GM21723 (cell line): ENCODE data around the gene LYZL6.

ENCODE experiments used
- ATAC-seq: cut with Tn5 transposase; IDR thresholded peaks from one replicate; pipeline ENCODE4 v1.9.1; 2021; ENCODE audit warnings: mild to moderate bottlenecking, moderate library complexity; ENCODE audit not compliant: unreplicated experiment

LYZL6 gene

DNA sequence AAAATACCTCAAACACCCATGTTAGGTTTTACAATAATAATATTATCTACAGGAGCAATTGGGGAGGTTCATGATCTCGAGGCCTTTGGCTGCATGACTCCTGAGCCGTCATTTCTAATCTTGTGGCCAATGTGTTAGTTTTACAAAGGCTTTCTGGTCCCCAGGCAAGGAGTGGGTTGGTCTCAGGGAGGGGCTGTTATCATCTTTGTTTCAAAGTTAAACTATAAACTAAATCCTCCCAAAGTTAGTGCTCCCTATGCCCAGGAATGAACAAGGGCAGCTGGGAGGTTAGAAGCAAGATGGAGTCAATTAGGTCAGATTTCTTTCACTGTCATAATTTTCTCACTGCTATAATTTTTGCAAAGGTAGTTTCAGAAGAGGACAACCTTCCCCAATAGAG is 54.3 kb downstream of the LYZL6 start:
- ATAC-seq: no peak
